Activated CD4-positive, alpha-beta T cell treated with anti-CD3 and anti-CD28 coated beads, Interleukin-2, Interleukin-6, amounts not matched to agents 100 ng/mL and 50 ng/mL, durations not matched to agents 16 hours and 8 hours (primary cell): ENCODE results near the gene SSU72.
"Not testable (repeated sequence)": the region's sequence is repeated elsewhere in the genome, so short reads cannot be mapped to it uniquely, and the experiment has no call there.

Experiments used
- DNase-seq: peaks from one replicate; pipeline ENCODE4 v3.0.0-alpha.2; 2020

SSU72 gene

GRCh38 chr1:1609822-1610485 lies 35.3 kb upstream of the SSU72 start:
- DNase-seq: no peak

GRCh38 chr1:1606232-1606631 lies 31.6 kb upstream of the SSU72 start:
- no peak for DNase-seq

DNA sequence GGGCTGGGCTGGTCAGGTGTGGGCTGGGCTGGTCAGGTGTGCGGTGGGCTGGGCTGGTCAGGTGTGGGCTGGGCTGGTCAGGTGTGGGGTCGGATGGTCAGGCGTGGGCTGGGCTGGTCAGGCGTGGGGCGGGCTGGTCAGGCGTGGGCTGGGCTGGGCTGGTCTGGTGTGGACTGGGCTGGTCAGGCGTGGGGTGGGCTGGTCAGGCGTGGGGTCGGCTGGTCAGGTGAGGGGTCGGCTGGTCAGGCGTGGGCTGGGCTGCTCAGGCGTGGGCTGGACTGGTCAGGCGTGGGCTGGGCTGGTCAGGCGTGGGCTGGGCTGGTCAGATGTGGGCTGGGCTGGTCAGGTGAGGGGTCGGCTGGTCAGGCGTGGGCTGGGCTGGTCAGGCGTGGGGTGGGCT lies 31.1 kb upstream of the SSU72 start:
- no peak for DNase-seq

- no peak for DNase-seq
Observed at GRCh38 chr1:1605034-1605591, 30.4 kb upstream of the SSU72 start.

- DNase-seq: no peak
Observed at GRCh38 chr1:1604374-1605033, 29.8 kb upstream of the SSU72 start.

DNA sequence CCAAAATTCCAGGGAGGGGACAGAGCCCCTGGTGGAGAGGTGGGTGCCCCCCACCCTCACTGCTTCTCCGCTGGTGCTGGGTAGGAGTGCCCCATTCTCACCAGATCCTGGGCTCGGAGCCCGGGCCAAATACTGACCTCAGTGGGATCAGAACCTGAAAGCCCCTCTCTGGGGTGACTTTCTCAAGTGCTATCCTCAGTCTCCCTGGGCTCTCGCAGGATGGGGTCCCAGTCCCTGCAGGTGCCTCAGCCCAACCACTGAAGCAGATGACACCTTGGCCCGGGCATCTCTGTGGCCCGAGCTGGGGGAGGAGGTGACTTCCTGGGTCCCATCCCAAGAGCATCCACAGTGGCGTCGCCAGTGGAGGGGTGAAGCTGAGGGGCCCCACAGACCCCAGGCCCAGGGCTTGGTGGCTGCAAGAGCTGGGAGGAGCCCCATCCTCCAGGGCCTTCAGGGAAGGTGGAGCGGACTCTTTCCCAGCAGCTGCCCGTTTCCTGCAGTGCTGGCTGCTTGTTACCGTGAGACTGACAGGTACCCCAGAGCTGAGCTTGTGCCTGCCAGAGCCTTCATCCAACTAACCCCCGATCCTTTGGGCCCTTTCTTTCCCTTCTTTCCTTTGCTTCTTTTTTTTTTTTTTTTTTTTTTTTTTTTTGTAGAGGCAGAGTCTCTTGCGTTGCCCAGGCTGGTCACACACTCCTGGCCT lies 29.2 kb upstream of the SSU72 start:
- no peak for DNase-seq

- no peak for DNase-seq
Observed at GRCh38 chr1:1602968-1603506, 28.4 kb upstream of the SSU72 start.

DNA sequence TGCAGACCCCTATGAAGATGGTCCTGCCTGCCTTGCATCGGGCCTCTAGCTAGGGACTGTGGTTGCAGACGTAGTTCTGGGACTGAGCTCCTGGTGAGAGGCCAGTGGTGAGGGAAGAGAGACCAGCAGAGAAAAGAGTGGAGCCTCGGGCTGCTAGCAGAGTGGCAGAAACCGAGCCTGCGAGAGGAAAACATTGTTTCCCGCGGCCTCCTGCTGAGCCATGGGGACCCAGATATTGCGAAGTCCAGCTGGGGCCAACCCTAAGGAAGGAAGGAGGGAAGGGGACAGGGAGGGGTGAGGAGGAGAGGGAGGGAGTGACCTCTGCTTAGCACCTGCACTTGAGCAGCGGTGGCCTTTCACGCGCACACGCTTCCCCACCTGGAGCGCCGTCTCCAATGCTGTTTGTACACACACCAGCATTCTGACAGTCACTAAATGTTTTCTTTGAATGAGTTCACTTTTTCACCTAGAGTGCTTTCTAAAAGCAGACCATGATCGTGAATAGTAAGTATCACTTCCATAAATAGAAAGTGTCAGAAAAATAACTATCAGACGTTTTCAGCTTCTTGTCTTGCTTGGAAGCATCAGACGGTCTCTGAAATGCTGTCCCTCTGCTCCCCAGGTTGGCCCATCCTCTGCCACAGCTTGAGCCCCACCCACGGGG lies 27.8 kb upstream of the SSU72 start:
- DNase-seq: no peak

DNA sequence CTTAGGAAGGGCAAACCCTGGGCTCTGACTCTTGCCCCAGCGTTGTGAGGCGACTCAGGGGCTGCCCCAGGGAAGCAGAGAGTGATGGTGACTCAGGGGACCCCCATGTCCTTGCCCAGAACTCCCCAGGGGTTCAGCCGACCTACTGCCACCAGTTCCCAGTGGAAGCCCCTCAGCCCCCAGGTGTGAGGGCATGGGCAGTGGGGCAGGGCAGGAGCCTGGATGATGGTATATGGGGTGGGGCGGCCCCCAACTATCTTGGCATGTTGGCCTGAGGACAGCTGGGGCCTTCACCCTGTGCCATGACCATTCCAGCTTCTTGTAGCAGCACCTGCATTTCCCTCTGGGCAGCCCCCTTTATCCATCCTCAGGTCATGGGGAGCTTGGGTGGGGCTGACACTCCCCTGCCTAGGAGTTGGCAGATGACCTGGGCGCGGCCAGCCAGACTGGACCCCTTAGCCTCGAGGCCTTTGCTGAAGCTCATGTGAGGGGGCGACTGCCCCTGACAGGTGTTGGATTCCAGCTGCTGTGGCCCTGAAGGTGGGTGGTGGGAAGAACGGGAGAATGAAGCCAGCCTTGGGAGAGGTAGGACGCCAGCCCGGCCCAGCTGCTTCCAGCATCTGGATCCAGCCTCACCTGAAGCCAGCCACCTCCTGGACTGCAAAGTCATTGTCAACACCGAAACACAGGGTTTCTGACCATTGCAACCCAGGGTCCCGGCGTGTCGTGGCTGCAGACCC lies 27.1 kb upstream of the SSU72 start:
- DNase-seq: no peak

DNA sequence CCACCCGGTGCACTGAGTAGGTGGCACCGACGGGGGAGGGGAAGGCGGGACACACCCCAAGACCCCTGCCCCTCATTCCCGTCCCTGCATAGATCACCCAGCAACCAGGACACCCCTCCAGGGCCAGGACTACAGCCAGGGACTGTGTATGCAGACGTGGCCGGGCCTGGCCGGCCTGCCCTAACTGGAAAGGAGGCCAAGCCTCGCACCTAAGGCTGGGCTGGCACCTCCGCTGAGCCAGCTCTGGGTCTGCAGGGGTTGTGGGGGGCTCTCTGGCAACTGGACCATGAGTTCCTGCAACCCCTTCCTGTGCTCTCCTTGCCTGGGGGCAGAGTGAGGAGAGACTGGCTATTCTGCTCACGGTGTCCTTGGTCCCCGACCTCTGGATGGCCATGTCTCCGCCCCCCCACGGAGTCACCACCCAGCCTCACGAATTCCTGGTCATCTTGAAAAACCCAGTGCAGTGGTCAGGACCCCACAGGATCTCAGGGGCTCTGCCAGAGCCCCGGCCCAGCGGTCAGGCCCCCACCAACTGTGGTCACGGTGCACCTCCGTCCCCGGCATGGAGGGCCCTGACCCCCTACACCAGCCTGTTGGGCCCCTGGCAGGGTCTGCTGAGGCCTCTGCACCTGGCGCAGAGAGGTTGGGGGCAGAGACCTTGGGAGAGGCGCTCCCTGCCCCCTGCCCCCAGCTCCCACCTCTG lies 26.3 kb upstream of the SSU72 start:
- no peak for DNase-seq

- DNase-seq: no peak
Observed at GRCh38 chr1:1599935-1600860, 25.5 kb upstream of the SSU72 start, which contains the start of gene FNDC10. Gene FNDC10 (minus strand): TSS chr1:1600135. CDS start chr1:1600015, 120 bp downstream.

- DNase-seq: peak; percentile 44
Observed at GRCh38 chr1:1599030-1599934, 24.6 kb upstream of the SSU72 start.

GRCh38 chr1:1598720-1599029 lies 24.0 kb upstream of the SSU72 start:
- no peak for DNase-seq

- DNase-seq: no peak
Observed at GRCh38 chr1:1598051-1598719, 23.5 kb upstream of the SSU72 start.

GRCh38 chr1:1597275-1597930 lies 22.7 kb upstream of the SSU72 start:
- DNase-seq: no peak

DNA sequence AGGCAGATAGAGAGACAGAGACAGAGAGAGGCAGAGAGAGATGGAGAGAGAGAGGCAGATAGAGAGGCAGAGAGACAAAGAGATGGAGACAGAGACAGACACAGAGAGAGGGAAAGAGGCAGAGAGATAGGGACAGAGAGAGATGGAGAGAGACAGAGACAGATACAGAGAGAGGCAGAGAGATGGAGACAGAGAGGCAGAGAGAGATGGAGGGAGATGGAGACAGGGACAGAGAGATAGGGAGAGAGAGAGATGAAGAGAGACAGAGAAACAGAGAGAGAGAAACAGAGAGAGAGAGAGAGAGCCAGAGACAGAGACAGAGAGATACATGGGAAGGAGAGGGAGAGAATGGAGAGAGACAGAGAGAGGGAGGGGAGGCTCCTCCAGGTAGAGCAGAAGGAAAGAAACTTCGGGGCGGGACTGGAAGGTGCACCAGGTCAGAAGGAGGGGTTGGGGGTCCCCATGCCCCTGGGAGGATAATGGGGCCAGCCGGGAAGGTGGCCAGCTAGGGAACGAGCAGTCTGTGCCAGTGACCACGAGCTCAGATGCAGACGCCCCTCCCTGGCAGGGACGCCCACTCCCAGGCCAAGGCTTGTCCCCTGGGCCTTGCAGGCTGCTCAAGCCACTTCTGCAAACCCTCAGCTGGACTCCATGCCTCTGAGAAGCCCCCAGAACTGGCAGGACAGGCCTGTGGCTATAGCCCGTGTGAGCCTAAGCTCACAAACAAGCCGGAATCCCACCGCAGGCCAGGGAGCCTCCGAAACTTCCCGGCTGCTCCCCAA lies 22.0 kb upstream of the SSU72 start:
- DNase-seq: no peak

DNA sequence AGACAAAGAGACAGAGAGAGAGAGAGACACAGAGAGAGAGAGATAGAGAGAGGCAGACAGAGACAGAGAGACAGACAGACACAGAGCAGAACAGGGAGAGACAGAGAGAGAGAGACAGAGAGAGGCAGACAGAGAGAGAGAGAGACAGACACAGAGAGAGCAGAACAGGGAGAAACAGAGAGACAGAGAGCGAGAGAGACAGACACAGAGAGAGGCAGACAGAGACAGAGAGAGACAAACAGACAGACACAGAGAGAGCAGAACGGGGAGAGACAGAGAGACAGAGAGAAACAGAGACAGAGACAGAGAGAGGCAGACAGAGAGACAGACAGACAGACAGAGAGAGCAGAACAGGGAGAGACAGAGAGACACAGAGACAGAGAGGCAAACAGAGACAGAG lies 20.7 kb upstream of the SSU72 start:
- DNase-seq: not testable (repeated sequence)
